ENCODE measurements around the gene CRYBG2.

- TF ChIP-seq CTCF (conservative IDR thresholded peaks at IDR 0.05) (no peak), EZH2 (IDR thresholded peaks at IDR 0.05; ENCODE audit: low read depth) (no peak)
Observed at GRCh38 chr1:26335774-26336476, 18.0 kb downstream of the CRYBG2 start.
